Adipose tissue (tissue), 3 donors: Measurements from ENCODE around the gene VAT1L. TPM values are rescaled to one million over a fixed set of nuclear protein-coding genes. Genes with fewer than 3 reads are reported as not detected.

ENCODE experiments used
- H3K27ac ChIP-seq: one replicate; pipeline ENCODE4 v1.5.1; 2013; ENCODE audit warnings: low read depth, low read length
- WGBS, 3 donors: extraction: QIAGEN DNeasy Blood & Tissue Kit; methylation state at CpG; one replicate each; pipeline ENCODE4 v1.1.7; 2013; 5-methylcytosine and 5-hydroxymethylcytosine counted together
- polyA plus RNA-seq, 3 donors: library from polyadenylated mRNA; stranded (reverse); fragments of 200-250 nt; gene quantifications; one replicate each; pipeline ENCODE4 v1.2.3, GENCODE V29; 2013
- donor health status: healthy with polysubstance abuse.
- donor health status: Bipolar disorder and iron deficiency.
- donor health status: healthy.

The VAT1L gene
- polyA plus RNA-seq, 3 donors, result 0.22 to 1.1 (median 1.0) TPM

- 92 to 96% (median 96%) methylated on average over 4 of the region's 4 CpGs for WGBS, 3 donors
- no peak overlapping the region for H3K27ac ChIP-seq
These were observed 10.6 kb upstream of the VAT1L start for GRCh38 chr16:77777745-77778144.

DNA sequence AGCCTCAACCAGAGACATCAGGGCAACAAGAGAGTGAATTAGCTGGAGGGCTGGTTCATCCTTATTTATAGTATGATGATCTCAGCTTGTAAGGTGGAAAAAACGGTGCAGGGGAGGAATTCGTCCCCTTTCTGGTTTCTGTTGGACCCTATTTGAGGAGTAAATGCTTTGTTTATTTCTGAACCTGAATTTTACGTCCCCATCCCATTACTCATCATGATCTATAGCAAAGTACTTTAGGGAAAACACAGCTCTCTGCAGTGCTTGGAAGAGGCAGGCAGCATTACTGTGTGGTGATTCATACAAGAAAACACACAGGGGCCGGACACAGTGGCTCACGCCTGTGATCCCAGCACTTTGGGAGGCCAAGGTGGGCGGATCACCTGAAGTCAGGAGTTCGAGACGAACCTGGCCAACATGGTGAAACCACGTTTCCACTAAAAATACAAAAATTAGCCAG, 8.0 kb upstream of the VAT1L start:
- WGBS, 3 donors, result 55 to 73% (median 55%) methylated on average over 9 of the region's 9 CpGs
- no peak overlapping the region for H3K27ac ChIP-seq

DNA sequence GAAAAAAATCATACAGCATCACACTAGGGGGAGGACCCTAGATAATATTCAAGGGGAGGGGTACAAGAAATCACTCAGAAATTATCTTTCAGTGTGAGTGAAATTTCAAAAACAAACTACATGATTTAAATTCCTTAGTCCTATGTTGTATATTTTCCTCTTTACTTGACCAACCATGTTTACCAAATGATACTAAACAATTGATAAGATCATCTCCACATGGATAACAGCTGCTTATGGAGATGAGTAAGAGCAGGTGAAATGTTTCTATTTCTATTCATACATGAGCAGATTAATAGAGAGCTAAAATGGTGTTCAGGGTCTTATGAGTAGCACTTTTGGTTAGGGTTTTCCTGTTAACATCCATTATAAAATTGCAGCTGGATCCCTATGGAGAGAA, 7.3 kb upstream of the VAT1L start:
- H3K27ac ChIP-seq, result no peak overlapping the region

DNA sequence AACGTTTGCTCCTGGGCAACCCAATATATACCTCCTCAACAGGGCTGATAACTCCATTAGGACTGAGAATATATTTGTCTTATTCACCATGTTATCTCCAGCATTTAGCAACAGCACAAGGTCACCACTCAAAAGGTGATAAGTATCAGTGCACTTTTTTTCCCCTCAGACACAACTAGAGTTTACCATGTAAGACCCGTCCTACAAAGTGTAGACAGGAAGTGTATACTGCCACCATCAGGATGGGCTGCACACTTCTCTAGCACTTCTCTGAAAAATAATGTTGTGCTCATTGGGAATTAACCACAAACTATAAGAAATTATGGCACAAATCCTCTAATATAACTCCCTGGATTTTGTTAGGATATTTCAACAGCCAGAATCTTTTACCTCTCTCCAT, 5.7 kb upstream of the VAT1L start:
- H3K27ac ChIP-seq, result no peak overlapping the region
- 16 to 29% (median 26%) methylated on average over 2 of the region's 2 CpGs for WGBS, 3 donors

- WGBS, 3 donors, result 89 to 91% (median 90%) methylated on average over 36 to 38 of the region's 38 CpGs
- no peak overlapping the region for H3K27ac ChIP-seq
These were observed 3.7 kb upstream of the VAT1L start for GRCh38 chr16:77784441-77785372.

GRCh38 chr16:77785373-77785764, 3.0 kb upstream of the VAT1L start:
- H3K27ac ChIP-seq, result no peak overlapping the region
- 35 to 89% (median 88%) methylated on average over 2 of the region's 2 CpGs for WGBS, 3 donors

DNA sequence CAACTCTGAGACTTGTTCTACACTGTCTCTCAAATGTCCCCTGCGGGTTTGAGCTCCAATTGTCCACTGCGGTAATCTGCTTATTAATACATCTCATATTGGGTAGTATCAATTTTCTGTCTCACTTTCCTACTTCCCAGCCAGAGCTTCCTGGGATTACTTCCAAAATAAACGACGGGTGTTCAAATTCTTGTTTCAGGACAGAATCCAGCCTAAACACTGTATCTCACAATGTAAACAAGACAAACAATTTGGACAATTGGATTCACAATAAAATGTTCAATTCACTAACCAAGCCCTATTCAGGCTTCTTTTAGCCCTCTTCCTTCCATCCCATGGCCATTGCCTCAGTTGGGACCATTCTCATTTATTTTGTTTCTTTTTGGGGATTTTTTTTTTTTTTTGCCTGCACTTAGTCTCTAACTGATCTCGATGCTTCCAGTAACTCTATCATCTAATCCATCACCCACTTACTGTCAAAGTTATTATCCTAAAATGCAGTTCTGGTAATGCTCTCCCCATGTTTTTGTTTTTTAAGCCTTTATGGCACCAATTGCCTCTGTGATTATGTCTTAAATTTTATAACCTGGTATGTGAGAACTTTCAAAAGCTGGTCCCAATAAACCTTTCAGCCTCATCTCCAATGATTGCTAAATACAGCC, 2.0 kb upstream of the VAT1L start:
- 60 to 70% (median 66%) methylated on average over 5 of the region's 5 CpGs for WGBS, 3 donors
- no peak overlapping the region for H3K27ac ChIP-seq

DNA sequence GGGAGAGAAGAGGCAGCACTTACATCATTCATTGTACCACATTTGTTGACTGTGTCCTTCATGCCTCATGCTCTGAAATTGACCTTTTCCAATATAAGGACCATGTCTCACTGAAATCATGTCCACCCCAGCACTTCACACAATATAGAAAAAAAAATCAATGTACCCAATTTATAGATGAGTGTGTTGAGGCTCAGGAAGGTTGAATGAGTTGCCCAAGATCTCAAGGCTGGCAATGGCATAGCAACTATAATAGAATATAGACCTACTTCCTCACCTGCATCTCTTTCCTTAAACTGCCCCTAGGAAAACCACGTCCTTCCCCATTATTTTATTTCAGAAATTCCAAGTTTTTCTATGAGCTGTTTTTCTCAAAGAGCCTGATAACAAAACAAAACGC, 912 bp upstream of the VAT1L start:
- WGBS, 3 donors, result 39 to 52% (median 43%) methylated on average over 2 of the region's 2 CpGs

GRCh38 chr16:77789085-77790008, 983 bp downstream of the VAT1L start:
- 6 to 9% (median 6%) methylated on average over 34 of the region's 34 CpGs for WGBS, 3 donors

More for the DNA sequence above, 912 bp upstream of the VAT1L start:
- H3K27ac ChIP-seq, result no peak overlapping the region

GRCh38 chr16:77790009-77790372, 1.6 kb downstream of the VAT1L start:
- no peak overlapping the region for H3K27ac ChIP-seq
- 12 to 17% (median 13%) methylated on average over 11 of the region's 11 CpGs for WGBS, 3 donors

More at GRCh38 chr16:77789085-77790008, 983 bp downstream of the VAT1L start:
- H3K27ac ChIP-seq, result no peak overlapping the region

DNA sequence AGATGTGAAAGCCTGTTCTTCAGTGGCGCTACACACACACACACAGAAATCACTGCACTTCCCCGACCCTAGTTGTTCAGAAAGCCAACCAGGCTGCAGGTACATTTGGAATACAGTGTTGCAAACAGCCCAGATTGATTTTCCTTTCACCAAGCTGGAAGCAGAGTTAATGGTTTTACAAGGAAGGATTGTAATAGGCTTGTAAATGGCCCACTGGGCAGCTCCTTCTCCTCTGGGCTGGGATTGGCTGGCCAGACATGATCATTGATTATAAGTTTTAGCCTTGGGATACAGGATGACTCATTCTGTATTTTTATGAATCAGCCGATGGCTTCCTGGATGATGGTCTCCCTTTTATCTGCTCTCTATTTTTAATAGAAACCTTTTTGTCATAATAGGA, 2.5 kb downstream of the VAT1L start:
- no peak overlapping the region for H3K27ac ChIP-seq
- 43 to 77% (median 64%) methylated on average over 3 of the region's 3 CpGs for WGBS, 3 donors

GRCh38 chr16:77793417-77793816, 5.1 kb downstream of the VAT1L start:
- H3K27ac ChIP-seq, result no peak overlapping the region
- 58 to 69% (median 59%) methylated on average over 2 of the region's 2 CpGs for WGBS, 3 donors

DNA sequence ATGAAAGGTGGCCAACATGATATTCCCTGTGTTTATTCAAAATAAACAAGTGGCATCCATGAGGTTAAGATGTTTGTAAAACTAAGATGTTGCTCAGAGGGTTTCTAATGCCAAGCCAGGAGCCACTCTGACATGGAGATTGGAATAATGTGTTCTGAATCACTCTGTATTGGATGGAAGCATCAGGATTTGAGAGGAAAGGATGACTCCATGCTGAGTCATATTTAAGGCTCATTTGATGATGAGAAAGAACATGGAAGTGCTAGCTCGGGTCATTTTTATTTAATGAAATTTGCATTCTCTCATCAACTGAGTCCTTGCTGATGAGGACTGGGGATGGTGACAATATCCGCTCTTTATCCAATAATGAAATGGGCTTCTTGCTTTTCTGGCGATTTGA, 6.2 kb downstream of the VAT1L start:
- H3K27ac ChIP-seq, result no peak overlapping the region
- WGBS, 3 donors, result 74 to 96% (median 83%) methylated on average over 3 of the region's 3 CpGs

DNA sequence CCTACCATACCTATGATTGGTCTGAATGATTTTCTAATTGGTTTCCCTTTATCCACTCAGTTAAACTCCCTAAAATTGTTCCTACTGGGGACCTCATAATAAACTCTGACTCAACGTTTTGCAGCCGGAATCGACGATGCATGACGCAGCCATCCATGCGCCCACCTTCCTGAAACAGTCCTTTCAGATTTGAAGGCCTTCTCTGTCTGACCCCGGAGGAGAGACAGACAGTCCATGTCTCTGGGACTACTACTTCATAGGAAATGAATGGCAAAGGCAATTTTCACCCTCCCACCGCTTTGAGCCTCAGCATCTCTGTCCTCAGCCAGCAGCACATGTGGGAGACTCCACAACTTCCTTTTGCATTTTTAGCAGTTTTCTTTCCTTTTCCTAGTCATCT, 13.5 kb downstream of the VAT1L start:
- 90 to 96% (median 90%) methylated on average over 8 of the region's 8 CpGs for WGBS, 3 donors
- H3K27ac ChIP-seq, result no peak overlapping the region

DNA sequence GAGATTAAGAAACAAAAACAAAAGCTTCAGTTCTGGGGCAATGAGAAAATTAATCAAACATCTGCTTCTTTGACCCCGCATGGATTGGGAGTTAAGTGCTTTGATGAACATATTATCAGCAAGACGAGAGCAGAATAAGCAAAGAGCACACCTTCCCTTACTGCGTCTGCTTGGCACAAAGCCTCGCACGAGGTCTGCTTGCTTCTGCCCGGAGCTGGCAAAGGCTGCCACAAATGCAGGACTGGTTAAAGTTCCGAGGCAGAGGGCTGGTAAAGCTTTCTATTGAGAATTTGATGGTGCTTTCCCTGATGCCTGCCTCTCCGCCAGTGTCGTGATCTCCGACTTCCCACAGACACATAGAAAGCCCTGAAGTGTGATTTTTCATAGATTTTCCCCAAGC, 17.0 kb downstream of the VAT1L start:
- WGBS, 3 donors, result 46 to 76% (median 74%) methylated on average over 10 of the region's 10 CpGs

DNA sequence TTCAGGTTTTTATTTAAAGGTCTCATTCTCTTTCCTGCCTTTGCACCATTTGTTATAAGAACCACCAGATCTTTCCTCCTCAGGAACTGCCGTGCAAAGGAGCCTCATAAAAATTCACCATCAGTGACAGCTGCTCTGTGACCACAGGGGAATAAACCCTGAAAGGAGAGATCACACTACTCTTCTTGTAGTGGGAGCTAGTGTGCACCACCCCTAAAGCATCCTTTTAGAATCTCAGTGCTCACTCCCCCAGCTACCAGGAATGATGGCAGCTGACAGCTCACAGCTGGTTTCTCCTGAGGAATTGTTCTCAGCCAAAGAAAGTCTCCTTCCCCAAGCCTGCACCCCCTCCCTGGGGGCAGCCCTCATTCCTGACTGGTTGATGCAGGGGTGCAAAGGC, 18.7 kb downstream of the VAT1L start:
- H3K27ac ChIP-seq, result no peak overlapping the region
- WGBS, 3 donors, result 60 to 86% (median 64%) methylated on average over 1 of the region's 1 CpG

More for the DNA sequence above, 17.0 kb downstream of the VAT1L start:
- H3K27ac ChIP-seq, result no peak overlapping the region

DNA sequence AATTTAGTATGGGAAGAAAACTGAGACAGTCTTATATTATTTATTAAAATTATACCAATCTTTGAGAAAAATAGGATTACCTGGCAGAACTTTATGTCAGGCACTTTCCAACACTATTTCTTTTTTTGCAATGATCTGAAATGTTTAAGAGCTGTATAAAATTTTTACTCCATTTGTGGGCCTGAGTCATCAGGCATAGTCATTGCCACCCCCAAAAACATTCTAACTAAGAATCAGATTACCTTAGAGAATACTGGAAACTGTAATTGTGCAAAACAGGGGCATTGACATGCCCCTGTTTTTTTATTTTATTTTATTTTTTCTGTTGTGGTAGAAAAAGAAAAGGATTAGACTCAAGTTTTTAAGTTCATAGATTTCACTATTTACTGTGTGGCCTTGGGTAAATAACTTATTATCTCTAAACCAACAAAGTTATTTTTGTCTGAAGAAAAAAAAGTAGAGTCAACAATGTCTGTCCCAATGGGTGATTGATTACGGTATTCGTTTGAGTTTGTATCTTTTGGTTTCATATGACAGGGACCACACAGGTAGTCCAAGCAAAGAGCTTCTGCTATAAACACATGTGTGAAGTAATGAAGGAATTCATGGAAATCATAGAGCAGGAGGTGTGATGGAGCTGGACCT, 24.6 kb downstream of the VAT1L start:
- 23 to 72% (median 71%) methylated on average over 2 of the region's 2 CpGs for WGBS, 3 donors

DNA sequence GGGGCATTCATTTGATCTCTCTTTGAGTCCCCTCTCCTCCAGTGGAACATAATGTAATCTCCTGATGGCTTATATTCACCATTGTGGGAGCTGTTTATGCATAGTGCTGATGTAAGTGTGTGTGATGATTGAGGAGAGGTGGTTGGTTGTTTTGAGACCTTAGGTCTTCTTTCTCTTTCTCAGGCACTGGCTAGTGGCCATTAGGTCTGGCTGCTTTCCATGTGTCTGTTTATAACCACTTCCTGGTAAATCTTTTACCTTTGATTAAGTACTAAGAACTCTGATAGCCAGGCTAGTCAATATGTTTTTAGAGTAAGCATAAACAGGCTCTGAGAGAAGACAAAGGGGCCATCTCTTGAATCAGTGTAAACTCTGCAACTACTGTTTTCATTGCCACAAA, 27.9 kb downstream of the VAT1L start:
- H3K27ac ChIP-seq, result no peak overlapping the region

More for the DNA sequence above, 24.6 kb downstream of the VAT1L start:
- no peak overlapping the region for H3K27ac ChIP-seq
